Activated T-helper 2 cell treated with anti-CD3 and anti-CD28 coated beads, Interferon-gamma antibody, Interleukin-2, Interleukin-4, amounts not matched to agents 10 μg/mL and 5 μg/mL and 100 μg/mL, durations not matched to agents 14 hours and 24 hours and 36 hours (primary cell): Measurements from ENCODE around the gene PSMB10. TPM values are rescaled to one million over a fixed set of nuclear protein-coding genes. Genes with fewer than 3 reads are reported as not detected.

ENCODE experiments used
- DNase-seq: peaks from one replicate; pipeline ENCODE4 v3.0.0; 2021; ENCODE audit warnings: low spot score
- H3K27ac Mint-ChIP-seq: one replicate; pipeline ENCODE4 v1.8.0; 2021; ENCODE audit warnings: mixed read lengths
- H3K27me3 Mint-ChIP-seq: one replicate; pipeline ENCODE4 v1.8.0; 2021; ENCODE audit warnings: low read depth, mixed read lengths
- H3K36me3 Mint-ChIP-seq: one replicate; pipeline ENCODE4 v1.8.0; 2021; ENCODE audit warnings: low read depth, mixed read lengths
- H3K4me1 Mint-ChIP-seq: one replicate; pipeline ENCODE4 v1.8.0; 2021; ENCODE audit warnings: low read depth, mixed read lengths
- H3K4me3 Mint-ChIP-seq: one replicate; pipeline ENCODE4 v1.8.0; 2021; ENCODE audit warnings: low read depth, mild to moderate bottlenecking, moderate library complexity, mixed read lengths
- H3K9me3 Mint-ChIP-seq: one replicate; pipeline ENCODE4 v1.8.0; 2021; ENCODE audit warnings: mixed read lengths
- intact Hi-C: fragments of 100-400 bp; cut with micrococcal nuclease; formaldehyde crosslinking; loops from one replicate; pipeline ENCODE4 v1.15.1; 2023
- total RNA-seq: library from RNA; stranded (reverse); gene quantifications from 2 replicates; pipeline ENCODE4 v1.2.3, GENCODE V29; 2022

Gene PSMB10
- total RNA-seq, 1 donor from 2014 or later, result 238 TPM

DNA sequence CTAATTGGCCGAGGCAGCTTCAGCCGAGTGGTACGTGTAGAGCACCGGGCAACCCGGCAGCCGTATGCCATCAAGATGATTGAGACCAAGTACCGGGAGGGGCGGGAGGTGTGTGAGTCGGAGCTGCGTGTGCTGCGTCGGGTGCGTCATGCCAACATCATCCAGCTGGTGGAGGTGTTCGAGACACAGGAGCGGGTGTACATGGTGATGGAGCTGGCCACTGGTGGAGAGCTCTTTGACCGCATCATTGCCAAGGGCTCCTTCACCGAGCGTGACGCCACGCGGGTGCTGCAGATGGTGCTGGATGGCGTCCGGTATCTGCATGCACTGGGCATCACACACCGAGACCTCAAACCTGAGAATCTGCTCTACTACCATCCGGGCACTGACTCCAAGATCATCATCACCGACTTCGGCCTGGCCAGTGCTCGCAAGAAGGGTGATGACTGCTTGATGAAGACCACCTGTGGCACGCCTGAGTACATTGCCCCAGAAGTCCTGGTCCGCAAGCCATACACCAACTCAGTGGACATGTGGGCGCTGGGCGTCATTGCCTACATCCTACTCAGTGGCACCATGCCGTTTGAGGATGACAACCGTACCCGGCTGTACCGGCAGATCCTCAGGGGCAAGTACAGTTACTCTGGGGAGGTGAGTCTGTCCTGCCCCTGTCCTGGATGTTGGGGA lies 27.5 kb downstream of the PSMB10 start:
- intact Hi-C loops, result no loop called here
- no peak overlapping the region for H3K4me3 Mint-ChIP-seq
- H3K4me1 Mint-ChIP-seq, result peaks cover 7% of the 10 kb centered on the region

DNA sequence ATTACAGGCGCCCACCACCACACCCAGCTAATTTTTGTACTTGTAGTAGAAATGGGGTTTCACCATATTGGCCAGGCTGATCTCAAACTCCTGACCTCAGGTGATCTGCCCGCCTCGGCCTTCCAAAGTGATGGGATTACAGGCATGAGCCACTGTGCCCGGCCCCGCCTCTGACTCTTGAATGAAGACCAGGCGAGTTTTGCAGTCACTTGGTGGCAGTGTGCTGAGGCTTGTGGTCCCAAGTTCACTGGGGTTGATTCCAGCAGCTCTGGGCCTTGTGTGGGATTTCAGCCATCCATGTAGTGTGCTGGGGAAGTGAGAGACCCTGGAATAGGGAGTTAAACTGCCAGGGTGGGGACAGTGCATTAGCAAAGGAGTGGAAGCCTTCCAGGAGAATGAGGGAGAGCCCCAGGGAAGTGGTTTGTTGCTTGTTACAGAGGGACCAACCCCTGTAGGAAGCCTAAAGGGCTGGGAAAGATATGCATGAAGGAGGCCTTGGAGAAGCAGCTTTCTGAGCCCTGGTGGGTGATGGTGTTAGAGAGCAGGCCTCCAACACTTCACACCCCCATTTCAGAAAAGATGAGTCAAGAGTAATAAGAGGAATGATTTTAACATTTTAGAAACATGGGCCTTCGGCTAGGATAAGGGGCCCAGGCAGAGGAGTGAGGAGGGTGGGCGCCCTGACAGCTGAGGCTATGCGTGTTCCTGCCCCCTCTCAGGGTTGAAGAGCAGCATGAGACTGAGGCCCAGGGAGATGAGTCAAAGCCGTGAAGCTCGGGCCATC lies 29.1 kb downstream of the PSMB10 start:
- H3K27ac Mint-ChIP-seq, result no peak overlapping the region
- H3K9me3 Mint-ChIP-seq, result no peaks in the 10 kb centered on the region
- no peak for DNase-seq
- peaks cover 22% of the 10 kb centered on the region for H3K36me3 Mint-ChIP-seq
- intact Hi-C loops, result no loop called here
- H3K4me1 Mint-ChIP-seq, result peaks cover 7% of the 10 kb centered on the region
- no peak overlapping the region for H3K4me3 Mint-ChIP-seq
- H3K27me3 Mint-ChIP-seq, result no peaks in the 10 kb centered on the region

More for the DNA sequence above, 27.5 kb downstream of the PSMB10 start:
- H3K27ac Mint-ChIP-seq, result peak overlapping the region; percentile 68
- no peaks in the 10 kb centered on the region for H3K27me3 Mint-ChIP-seq
- H3K9me3 Mint-ChIP-seq, result no peaks in the 10 kb centered on the region
- peaks cover 17% of the 10 kb centered on the region for H3K36me3 Mint-ChIP-seq
- DNase-seq, result no peak

DNA sequence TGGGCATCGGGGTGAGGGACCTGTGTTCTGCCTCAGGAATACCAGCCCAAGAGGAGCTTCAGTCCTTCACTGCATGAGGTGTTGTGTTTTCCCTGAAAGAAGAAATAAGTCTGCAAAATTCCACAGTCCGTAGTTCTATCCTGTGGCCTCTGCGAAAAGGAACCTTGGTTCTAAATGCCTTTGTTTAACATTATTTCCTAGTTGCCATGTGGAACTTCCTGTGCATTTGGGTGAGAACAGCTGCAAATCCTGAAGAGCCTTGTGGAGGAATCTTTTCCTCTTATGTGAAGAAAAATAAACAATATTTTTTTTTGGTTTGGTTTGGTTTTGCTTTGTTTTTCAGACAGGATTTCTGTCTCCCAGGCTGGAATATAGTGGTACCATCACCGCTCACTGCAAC lies 33.8 kb downstream of the PSMB10 start:
- DNase-seq, result no peak
- Mint-ChIP-seq H3K9me3 (no peaks in the 10 kb centered on the region), H3K4me3 (no peak overlapping the region), H3K36me3 (peaks cover 5% of the 10 kb centered on the region), H3K4me1 (peaks cover 9% of the 10 kb centered on the region), H3K27me3 (no peaks in the 10 kb centered on the region), H3K27ac (no peak overlapping the region)
- intact Hi-C loops, result no loop called here

DNA sequence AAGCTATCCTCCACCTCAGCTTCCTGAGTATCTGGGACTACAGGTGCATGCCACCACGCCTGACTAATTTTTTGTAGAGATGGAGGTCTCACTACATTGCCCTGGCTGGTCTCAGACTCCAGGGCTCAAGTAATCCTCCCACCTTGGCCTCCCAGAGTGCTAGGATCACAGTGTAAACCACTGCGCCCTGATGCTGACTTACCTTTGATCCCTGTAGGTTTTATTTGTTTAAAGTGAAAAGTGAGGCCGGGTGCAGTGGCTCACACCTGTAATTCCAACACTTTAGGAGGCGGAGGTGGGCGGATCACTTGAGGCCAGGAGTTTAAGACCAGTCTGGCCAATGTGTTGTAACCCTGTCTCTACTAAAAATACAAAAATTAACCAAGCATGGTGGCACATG lies 34.9 kb downstream of the PSMB10 start:
- Mint-ChIP-seq H3K27ac (no peak overlapping the region), H3K4me1 (peaks cover 8% of the 10 kb centered on the region), H3K9me3 (no peaks in the 10 kb centered on the region), H3K27me3 (no peaks in the 10 kb centered on the region), H3K4me3 (no peak overlapping the region), H3K36me3 (peaks cover 5% of the 10 kb centered on the region)
- DNase-seq, result no peak
- intact Hi-C loops, result no loop called here

DNA sequence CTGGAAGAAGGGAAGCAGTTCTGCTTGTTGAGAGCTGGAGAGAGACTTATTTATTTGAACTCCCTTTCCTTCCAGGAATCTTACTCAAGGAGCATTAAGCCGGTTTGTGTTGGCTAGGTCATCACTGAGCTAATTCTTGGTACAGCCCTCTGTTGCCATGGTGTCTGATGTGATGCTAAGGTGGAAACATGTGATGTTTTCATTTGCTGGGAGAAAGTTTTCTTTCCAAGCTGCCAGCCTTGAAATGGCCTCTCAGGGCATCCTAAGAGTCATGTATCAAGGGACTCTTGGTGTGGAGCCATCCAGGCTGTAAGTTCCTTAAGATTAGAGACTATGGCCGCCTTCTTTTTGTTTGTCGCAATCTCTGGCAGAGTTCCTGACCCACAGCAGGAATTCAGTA lies 39.4 kb downstream of the PSMB10 start:
- no peaks in the 10 kb centered on the region for H3K27me3 Mint-ChIP-seq
- intact Hi-C loops, result no loop called here
- H3K4me3 Mint-ChIP-seq, result no peak overlapping the region
- H3K4me1 Mint-ChIP-seq, result peaks cover 27% of the 10 kb centered on the region
- no peak for DNase-seq
- H3K9me3 Mint-ChIP-seq, result no peaks in the 10 kb centered on the region
- no peak overlapping the region for H3K27ac Mint-ChIP-seq
- H3K36me3 Mint-ChIP-seq, result no peaks in the 10 kb centered on the region

DNA sequence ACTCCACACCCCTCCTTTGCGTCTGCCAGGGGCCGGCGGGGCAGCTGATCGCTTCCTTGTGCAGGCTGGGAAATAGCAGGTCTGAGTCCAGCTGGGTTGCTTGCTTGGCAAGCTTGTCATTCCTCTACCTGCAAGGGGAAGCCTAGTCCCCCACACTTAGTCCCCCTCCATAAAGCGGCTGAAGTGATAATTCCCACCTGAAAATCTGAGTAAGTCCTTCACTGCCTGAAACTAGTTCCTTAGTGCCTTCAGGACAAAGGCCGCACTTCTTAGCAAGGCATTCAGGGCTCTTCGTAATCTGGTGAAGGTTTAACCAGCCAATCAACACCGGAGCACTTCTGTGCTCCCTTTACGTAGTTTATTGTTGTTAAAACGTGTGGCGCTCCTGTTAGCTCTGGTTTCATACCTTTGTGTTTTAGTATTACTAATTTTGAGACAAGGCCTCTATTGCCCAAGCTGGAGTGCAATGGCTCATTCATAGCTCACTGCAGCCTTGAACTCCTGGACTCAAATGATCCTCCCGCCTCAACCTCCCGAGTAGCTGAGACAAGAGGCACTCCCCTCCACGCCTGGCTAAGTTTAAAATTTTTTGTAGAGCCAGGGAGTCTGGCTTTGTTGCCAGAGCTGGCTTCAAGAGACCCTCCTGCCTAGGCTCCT lies 42.8 kb downstream of the PSMB10 start:
- H3K9me3 Mint-ChIP-seq, result no peaks in the 10 kb centered on the region
- peak overlapping the region; percentile 97 for H3K4me3 Mint-ChIP-seq
- intact Hi-C loops, result loop anchor here (2.0 kb wide), 1 partner anchor 41 kb away; no protein-coding TSS in a partner anchor
- H3K36me3 Mint-ChIP-seq, result no peaks in the 10 kb centered on the region
- H3K4me1 Mint-ChIP-seq, result peaks cover 21% of the 10 kb centered on the region
- H3K27me3 Mint-ChIP-seq, result no peaks in the 10 kb centered on the region
- H3K27ac Mint-ChIP-seq, result peak overlapping the region; percentile 91
- no peak for DNase-seq

DNA sequence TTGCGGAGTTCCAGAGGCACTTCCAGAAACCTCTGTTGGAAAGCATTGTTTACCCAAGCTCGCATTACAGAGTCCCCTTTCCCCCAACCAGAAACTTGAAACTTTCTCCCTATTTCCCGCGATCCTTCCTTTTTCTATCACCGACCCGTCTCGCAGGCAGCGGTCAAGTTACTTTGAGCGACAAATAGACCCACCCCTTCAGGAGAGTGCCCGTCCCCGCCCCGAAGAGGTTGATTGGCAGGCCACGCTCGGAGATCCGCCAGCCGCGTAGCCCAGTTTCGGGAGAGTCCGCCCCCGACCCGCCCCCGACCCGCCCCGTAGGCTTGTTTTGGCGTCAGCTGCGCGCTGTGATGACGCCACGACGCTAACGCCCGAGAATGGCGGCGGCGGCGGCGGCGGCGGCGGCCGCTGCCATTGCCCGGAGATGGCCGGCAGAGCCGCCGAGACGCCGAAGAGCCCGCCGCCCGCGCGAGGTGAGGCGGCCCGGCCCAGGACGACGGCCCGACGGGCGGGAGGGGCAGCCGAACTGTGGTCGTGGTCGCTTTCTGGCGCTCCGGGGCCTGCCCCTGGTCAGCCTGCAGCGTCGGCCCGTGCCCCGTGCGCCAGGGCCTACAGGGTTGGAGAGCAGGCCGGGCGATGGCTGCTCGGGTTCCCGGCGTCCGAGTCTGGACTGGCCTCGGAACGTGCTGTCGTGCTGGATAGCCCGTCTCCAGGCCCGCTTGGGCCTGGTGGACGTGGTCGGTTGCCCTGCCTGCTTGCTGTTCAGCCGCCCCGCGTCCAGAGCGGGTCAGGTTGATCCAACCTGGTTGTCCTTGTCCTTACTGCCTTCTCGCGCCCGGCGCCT lies 43.5 kb downstream of the PSMB10 start, which contains the start of gene PSKH1:
Gene PSKH1, plus strand, starts transcription at position 356 of the 844 bp plus-strand sequence. CDS start 15,496 bp downstream, outside the sequence.
- intact Hi-C loops, result loop anchor here (2.0 kb wide), 1 partner anchor 42 kb away; no protein-coding TSS in a partner anchor
- H3K9me3 Mint-ChIP-seq, result no peaks in the 10 kb centered on the region
- peaks cover 19% of the 10 kb centered on the region for H3K4me1 Mint-ChIP-seq
- peak within 1 kb of the TSS; percentile 97 for H3K4me3 Mint-ChIP-seq
- peak; percentile 90 for DNase-seq
- no peaks in the 10 kb centered on the region for H3K27me3 Mint-ChIP-seq
- H3K27ac Mint-ChIP-seq, result peak within 1 kb of the TSS; percentile 91
- no peaks in the 10 kb centered on the region for H3K36me3 Mint-ChIP-seq

DNA sequence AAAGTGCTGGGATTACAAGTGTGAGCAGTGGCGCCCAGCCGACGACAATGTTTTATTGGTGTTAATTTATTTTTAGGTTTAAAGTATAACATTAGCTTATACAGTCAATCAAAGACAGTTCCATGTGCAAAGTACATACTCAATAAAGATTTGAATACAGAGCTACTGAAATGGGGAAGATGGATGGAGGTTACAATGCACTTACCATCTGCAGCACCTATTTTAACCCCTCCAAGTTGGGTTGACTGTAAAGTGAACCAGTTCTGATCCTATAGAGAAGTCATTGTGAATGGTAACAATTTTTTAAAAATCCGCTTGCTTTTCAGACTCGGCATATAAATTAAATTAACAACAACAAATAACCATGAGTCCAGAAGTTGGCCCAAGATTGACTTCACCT lies 44.3 kb downstream of the PSMB10 start:
- H3K9me3 Mint-ChIP-seq, result no peaks in the 10 kb centered on the region
- no peak for DNase-seq
- peaks cover 19% of the 10 kb centered on the region for H3K4me1 Mint-ChIP-seq
- no peaks in the 10 kb centered on the region for H3K36me3 Mint-ChIP-seq
- H3K4me3 Mint-ChIP-seq, result peak overlapping the region; percentile 84
- H3K27me3 Mint-ChIP-seq, result no peaks in the 10 kb centered on the region
- H3K27ac Mint-ChIP-seq, result peak overlapping the region; percentile 75
- intact Hi-C loops, result loop anchor here (2.0 kb wide), 1 partner anchor 42 kb away; no protein-coding TSS in a partner anchor

DNA sequence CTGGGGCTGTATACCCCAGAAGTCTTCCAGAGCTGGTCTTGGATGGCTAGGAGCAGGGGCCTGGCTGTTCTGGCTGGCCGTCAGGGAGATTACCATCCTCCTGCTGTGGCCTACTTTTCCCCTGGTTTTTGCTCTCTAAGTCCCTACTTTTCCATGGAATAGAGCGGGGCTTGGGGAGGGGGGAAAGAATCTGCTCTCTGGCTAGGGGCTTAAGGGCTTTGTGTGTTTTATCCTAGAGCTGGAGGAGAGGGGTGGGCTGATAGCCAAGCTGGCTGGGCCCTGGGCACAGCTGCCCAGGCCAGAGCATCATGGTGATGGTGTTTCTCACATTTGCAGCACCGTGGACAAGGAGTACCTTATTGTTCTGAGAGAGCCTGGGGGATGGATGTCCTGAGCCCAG lies 48.3 kb downstream of the PSMB10 start:
- Mint-ChIP-seq H3K9me3 (no peaks in the 10 kb centered on the region), H3K27ac (no peak overlapping the region), H3K4me3 (no peak overlapping the region), H3K27me3 (no peaks in the 10 kb centered on the region), H3K36me3 (peaks cover 10% of the 10 kb centered on the region), H3K4me1 (peaks cover 6% of the 10 kb centered on the region)
- intact Hi-C loops, result no loop called here
- no peak for DNase-seq

DNA sequence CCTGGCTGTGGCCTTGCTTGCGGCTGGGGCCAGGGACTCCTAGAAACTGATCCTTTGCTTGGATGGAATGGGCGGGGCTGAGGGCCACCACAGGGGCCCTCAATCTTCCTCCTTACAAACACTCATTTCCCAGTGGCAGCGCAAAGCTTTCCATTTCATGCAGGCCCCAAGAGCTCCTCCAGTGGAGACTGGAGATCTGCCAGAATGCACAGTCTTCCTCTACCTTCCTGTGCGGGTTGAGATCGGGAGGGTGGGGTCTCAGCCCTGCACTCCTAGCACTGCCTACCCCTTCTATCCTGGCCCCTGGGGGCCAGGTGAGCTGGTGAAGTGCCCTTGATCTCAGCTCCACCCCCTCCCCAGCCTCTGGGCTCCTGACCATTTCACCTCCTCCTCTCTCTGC lies 50.3 kb downstream of the PSMB10 start:
- Mint-ChIP-seq H3K27ac (peak overlapping the region; percentile 38), H3K36me3 (peaks cover 24% of the 10 kb centered on the region), H3K4me3 (no peak overlapping the region)

DNA sequence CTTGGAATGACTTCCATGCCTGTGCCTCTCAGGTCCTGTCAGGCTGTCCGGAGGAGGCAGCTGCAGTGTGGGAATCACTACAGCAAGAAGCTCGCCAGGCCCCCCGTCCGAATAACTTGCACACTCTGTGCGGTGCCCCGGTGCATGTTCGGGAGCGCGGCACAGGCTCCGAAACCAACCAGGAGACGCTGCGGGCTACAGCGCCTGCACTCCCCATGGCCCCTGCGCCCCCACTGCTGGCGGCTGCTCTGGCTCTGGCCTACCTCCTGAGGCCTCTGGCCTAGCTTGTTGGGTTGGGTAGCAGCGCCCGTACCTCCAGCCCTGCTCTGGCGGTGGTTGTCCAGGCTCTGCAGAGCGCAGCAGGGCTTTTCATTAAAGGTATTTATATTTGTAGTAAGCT lies 50.7 kb downstream of the PSMB10 start:
- Mint-ChIP-seq H3K4me1 (no peaks in the 10 kb centered on the region), H3K27me3 (no peaks in the 10 kb centered on the region), H3K36me3 (peaks cover 28% of the 10 kb centered on the region), H3K4me3 (no peak overlapping the region), H3K9me3 (no peaks in the 10 kb centered on the region), H3K27ac (no peak overlapping the region)
- intact Hi-C loops, result no loop called here
- DNase-seq, result no peak

More for the DNA sequence above, 50.3 kb downstream of the PSMB10 start:
- H3K4me1 Mint-ChIP-seq, result no peaks in the 10 kb centered on the region
- H3K27me3 Mint-ChIP-seq, result no peaks in the 10 kb centered on the region
- H3K9me3 Mint-ChIP-seq, result no peaks in the 10 kb centered on the region
- no peak for DNase-seq
- intact Hi-C loops, result no loop called here

DNA sequence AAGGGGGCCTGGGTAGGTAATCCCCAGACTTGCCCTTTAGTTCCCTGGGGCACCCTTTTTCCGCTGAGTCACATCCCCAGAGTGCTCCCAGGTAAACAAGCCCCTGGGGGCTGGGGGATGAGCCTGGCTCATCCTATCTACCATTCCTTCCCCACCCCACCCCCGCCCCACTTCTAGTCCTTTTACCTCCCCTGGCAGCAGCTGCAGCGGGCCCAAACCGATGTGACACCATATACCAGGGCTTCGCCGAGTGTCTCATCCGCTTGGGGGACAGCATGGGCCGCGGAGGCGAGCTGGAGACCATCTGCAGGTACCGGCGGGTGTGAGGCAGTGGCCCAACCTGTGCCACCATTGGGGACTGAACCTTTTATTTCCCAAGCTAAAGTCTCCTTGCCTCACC lies 51.1 kb downstream of the PSMB10 start:
- H3K4me1 Mint-ChIP-seq, result no peaks in the 10 kb centered on the region
- peaks cover 32% of the 10 kb centered on the region for H3K36me3 Mint-ChIP-seq
- no peaks in the 10 kb centered on the region for H3K9me3 Mint-ChIP-seq
- no peak for DNase-seq
- no peaks in the 10 kb centered on the region for H3K27me3 Mint-ChIP-seq
- H3K4me3 Mint-ChIP-seq, result no peak overlapping the region
- intact Hi-C loops, result no loop called here
- H3K27ac Mint-ChIP-seq, result no peak overlapping the region
